HEK293 (cell line): Measurements from ENCODE around the gene TLL2.

Source experiments
- CTCF ChIA-PET: fragments of 350-600 bp; formaldehyde crosslinking; extraction: SDS; loops from one replicate; lab custom pipeline; 2021; ENCODE audit warnings: antibody characterized with exemption; lab: Yijun Ruan, JAX
- POLR2A ChIA-PET: fragments of 300-600 bp; formaldehyde crosslinking; extraction: SDS; loops from one replicate; lab custom pipeline; 2020; ENCODE audit warnings: antibody characterized with exemption, inconsistent platforms; lab: Yijun Ruan, JAX
- H3K27ac ChIP-seq: fragments of 200-500 bp; sonication (Bioruptor generic); 2 replicates; pipeline ENCODE4 v1.5.1; 2014; ENCODE audit warnings: low read depth, low read length, control low read depth, inconsistent platforms; ENCODE audit errors: extremely low read depth
- H3K36me3 ChIP-seq, 2 experiments: fragments of 200-500 bp in 1 of 2; sonication (Bioruptor generic) in 1 of 2; 1 replicate in 1 of 2; 2 replicates in 1 of 2; pipeline ENCODE4 v1.5.1; 2014 to 2017; ENCODE audit warnings: inconsistent platforms in 2 of 2, low read length in 2 of 2; ENCODE audit not compliant: control insufficient read depth in 2 of 2, insufficient read depth in 1 of 2
- H3K4me1 ChIP-seq: fragments of 200-500 bp; sonication (Bioruptor generic); 2 replicates; pipeline ENCODE4 v1.5.1; 2014; ENCODE audit warnings: mild to moderate bottlenecking, low read length, inconsistent platforms; ENCODE audit not compliant: control insufficient read depth, insufficient read depth
- H3K4me3 ChIP-seq: 2 replicates; pipeline ENCODE4 v1.5.1; 2011; ENCODE audit warnings: low read depth, mild to moderate bottlenecking, control low read depth, low read length, moderate library complexity
- H3K9me3 ChIP-seq: fragments of 200-500 bp; sonication (Bioruptor generic); 2 replicates; pipeline ENCODE4 v1.5.1; 2014; ENCODE audit warnings: low read depth, low read length, inconsistent platforms; ENCODE audit not compliant: control insufficient read depth, insufficient read depth
- GFI1B ChIP-seq: fragments of 450-650 bp; formaldehyde crosslinking; IDR thresholded peaks from 2 replicates; pipeline ENCODE4 v1.5.1; 2016; ENCODE audit warnings: missing biosample characterization, missing genetic modification characterization
- MEIS1 ChIP-seq: sonication (generic); formaldehyde crosslinking; IDR thresholded peaks from 2 replicates; pipeline ENCODE4 v1.8.1; 2022; ENCODE audit warnings: missing genetic modification reagents, mild to moderate bottlenecking, borderline replicate concordance
- RBAK ChIP-seq: fragments of 450-650 bp; formaldehyde crosslinking; IDR thresholded peaks from 2 replicates; pipeline ENCODE4 v1.5.1; 2016; ENCODE audit warnings: missing biosample characterization, missing genetic modification characterization
- SCRT1 ChIP-seq: fragments of 450-650 bp; formaldehyde crosslinking; IDR thresholded peaks from 2 replicates; pipeline ENCODE4 v1.5.1; 2016; ENCODE audit warnings: missing biosample characterization, missing genetic modification characterization, borderline replicate concordance
- ZBTB10 ChIP-seq: fragments of 450-650 bp; formaldehyde crosslinking; IDR thresholded peaks from 2 replicates; pipeline ENCODE4 v1.5.1; 2016; ENCODE audit warnings: missing biosample characterization, missing genetic modification characterization
- ZBTB7A ChIP-seq: fragments of 450-650 bp; formaldehyde crosslinking; IDR thresholded peaks from 2 replicates; pipeline ENCODE4 v1.5.1; 2016; ENCODE audit warnings: low read depth, missing biosample characterization, missing genetic modification characterization
- ZNF10 ChIP-seq: fragments of 450-650 bp; formaldehyde crosslinking; IDR thresholded peaks from 2 replicates; pipeline ENCODE4 v1.5.1; 2017; ENCODE audit warnings: missing biosample characterization, missing genetic modification characterization
- ZNF112 ChIP-seq: fragments of 450-650 bp; formaldehyde crosslinking; IDR thresholded peaks from 2 replicates; pipeline ENCODE4 v1.5.0; 2017; ENCODE audit warnings: missing biosample characterization, missing genetic modification characterization
- ZNF114 ChIP-seq: fragments of 450-650 bp; formaldehyde crosslinking; IDR thresholded peaks from 2 replicates; pipeline ENCODE4 v1.5.0; 2017; ENCODE audit warnings: missing biosample characterization, missing genetic modification characterization
- ZNF133 ChIP-seq: fragments of 450-650 bp; formaldehyde crosslinking; IDR thresholded peaks from 2 replicates; pipeline ENCODE4 v1.5.1; 2016; ENCODE audit warnings: missing biosample characterization, missing genetic modification characterization
- ZNF202 ChIP-seq: fragments of 450-650 bp; formaldehyde crosslinking; IDR thresholded peaks from 2 replicates; pipeline ENCODE4 v1.5.1; 2016; ENCODE audit warnings: missing biosample characterization, missing genetic modification characterization, borderline replicate concordance
- ZNF211 ChIP-seq: fragments of 450-650 bp; formaldehyde crosslinking; IDR thresholded peaks from 2 replicates; pipeline ENCODE4 v1.5.1; 2016; ENCODE audit warnings: low read depth, missing biosample characterization, missing genetic modification characterization
- ZNF335 ChIP-seq: fragments of 450-650 bp; formaldehyde crosslinking; conservative IDR thresholded peaks from 2 replicates; pipeline ENCODE4 v1.5.1; 2016; ENCODE audit warnings: missing biosample characterization, missing genetic modification characterization
- ZNF501 ChIP-seq: fragments of 450-650 bp; formaldehyde crosslinking; IDR thresholded peaks from 2 replicates; pipeline ENCODE4 v1.5.1; 2016; ENCODE audit warnings: missing biosample characterization, missing genetic modification characterization
- ZNF510 ChIP-seq: fragments of 450-650 bp; formaldehyde crosslinking; IDR thresholded peaks from 2 replicates; pipeline ENCODE4 v1.5.1; 2018; ENCODE audit warnings: mild to moderate bottlenecking, missing genetic modification characterization, missing biosample characterization; ENCODE audit not compliant: insufficient replicate concordance
- ZNF529 ChIP-seq: fragments of 450-650 bp; formaldehyde crosslinking; IDR thresholded peaks from 2 replicates; pipeline ENCODE4 v1.5.1; 2017; ENCODE audit warnings: missing genetic modification characterization, missing biosample characterization; ENCODE audit not compliant: insufficient replicate concordance
- ZNF555 ChIP-seq: fragments of 450-650 bp; formaldehyde crosslinking; conservative IDR thresholded peaks from 2 replicates; pipeline ENCODE4 v1.5.1; 2017; ENCODE audit warnings: missing biosample characterization, mild to moderate bottlenecking, missing genetic modification characterization, inconsistent platforms
- ZNF623 ChIP-seq: fragments of 450-650 bp; formaldehyde crosslinking; IDR thresholded peaks from 2 replicates; pipeline ENCODE4 v1.5.1; 2016; ENCODE audit warnings: missing biosample characterization, missing genetic modification characterization
- ZNF707 ChIP-seq: fragments of 450-650 bp; formaldehyde crosslinking; IDR thresholded peaks from 2 replicates; pipeline ENCODE4 v1.5.1; 2016; ENCODE audit warnings: missing biosample characterization, missing genetic modification characterization
- ZNF785 ChIP-seq: fragments of 450-650 bp; formaldehyde crosslinking; IDR thresholded peaks from 2 replicates; pipeline ENCODE4 v1.5.1; 2016; ENCODE audit warnings: missing biosample characterization, missing genetic modification characterization
- ZSCAN16 ChIP-seq: fragments of 450-650 bp; formaldehyde crosslinking; IDR thresholded peaks from 2 replicates; pipeline ENCODE4 v1.5.1; 2016; ENCODE audit warnings: missing biosample characterization, missing genetic modification characterization
- TF ChIP-seq, protein P1 (sequence below): fragments of 450-650 bp; formaldehyde crosslinking; IDR thresholded peaks from 2 replicates; pipeline ENCODE4 v1.5.1; 2017; ENCODE audit warnings: missing biosample characterization, missing genetic modification characterization
- TF ChIP-seq, protein P2 (sequence below): fragments of 450-650 bp; formaldehyde crosslinking; IDR thresholded peaks from 2 replicates; pipeline ENCODE4; 2016; ENCODE audit warnings: missing biosample characterization, missing genetic modification characterization
- TF ChIP-seq, protein P3 (sequence below): fragments of 450-650 bp; formaldehyde crosslinking; IDR thresholded peaks from 2 replicates; pipeline ENCODE4 v1.5.1; 2016; ENCODE audit warnings: missing biosample characterization, missing genetic modification characterization
- TF ChIP-seq, protein P4 (sequence below): fragments of 450-650 bp; formaldehyde crosslinking; IDR thresholded peaks from 2 replicates; pipeline ENCODE4 v1.5.1; 2016; ENCODE audit warnings: missing biosample characterization, missing genetic modification characterization
- TF ChIP-seq, protein P5 (sequence below): fragments of 450-650 bp; formaldehyde crosslinking; optimal IDR thresholded peaks from 2 replicates; pipeline ENCODE3; 2016; ENCODE audit warnings: missing biosample characterization, mild to moderate bottlenecking, missing genetic modification characterization

The TLL2 gene

DNA sequence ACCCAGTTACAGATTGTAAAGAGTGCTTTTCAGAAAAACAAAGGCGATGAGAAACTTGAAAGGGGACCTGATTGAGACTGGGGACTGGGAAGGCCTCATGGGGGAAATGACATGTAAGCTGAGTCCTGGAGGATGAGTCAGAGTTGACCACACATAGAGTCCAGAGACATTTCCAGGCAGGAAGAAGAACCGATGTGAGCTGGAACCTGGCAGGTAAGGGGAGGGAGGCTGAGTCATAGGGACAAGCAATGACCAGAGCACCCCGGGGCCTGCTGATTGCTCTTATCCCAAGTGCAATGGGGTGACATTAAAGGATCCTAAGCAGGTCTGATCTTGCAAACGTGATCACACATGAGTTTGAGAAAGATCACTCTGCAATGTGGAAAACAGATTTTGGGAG lies 11.7 kb downstream of the TLL2 start:
- POLR2A ChIA-PET: no interaction called here
- H3K27ac ChIP-seq: no peak overlapping the region

GRCh38 chr10:96500519-96500918 lies 13.2 kb downstream of the TLL2 start:
- Histone ChIP-seq H3K27ac (no peak overlapping the region), H3K4me1 (no peaks in the 10 kb centered on the region), H3K36me3 (no peaks in the 10 kb centered on the region), H3K9me3 (no peaks in the 10 kb centered on the region), H3K4me3 (no peak overlapping the region)
- ChIA-PET POLR2A (no interaction called here), CTCF (interaction anchor here (0.6 to 3.5 kb wide), 3 partner anchors 10 to 670 kb away, joined by 3 to 20 read pairs (median 19); partner anchors contain the start of gene TLL2)
- TF ChIP-seq ZNF133 (tag by site-specific recombination) (no peak), MEIS1 (CRISPR knock-in tag) (no peak), ZNF707 (tag by site-specific recombination) (no peak), ZNF555 (tag by site-specific recombination) (no peak)
- TF ChIP-seq, protein P1, sequence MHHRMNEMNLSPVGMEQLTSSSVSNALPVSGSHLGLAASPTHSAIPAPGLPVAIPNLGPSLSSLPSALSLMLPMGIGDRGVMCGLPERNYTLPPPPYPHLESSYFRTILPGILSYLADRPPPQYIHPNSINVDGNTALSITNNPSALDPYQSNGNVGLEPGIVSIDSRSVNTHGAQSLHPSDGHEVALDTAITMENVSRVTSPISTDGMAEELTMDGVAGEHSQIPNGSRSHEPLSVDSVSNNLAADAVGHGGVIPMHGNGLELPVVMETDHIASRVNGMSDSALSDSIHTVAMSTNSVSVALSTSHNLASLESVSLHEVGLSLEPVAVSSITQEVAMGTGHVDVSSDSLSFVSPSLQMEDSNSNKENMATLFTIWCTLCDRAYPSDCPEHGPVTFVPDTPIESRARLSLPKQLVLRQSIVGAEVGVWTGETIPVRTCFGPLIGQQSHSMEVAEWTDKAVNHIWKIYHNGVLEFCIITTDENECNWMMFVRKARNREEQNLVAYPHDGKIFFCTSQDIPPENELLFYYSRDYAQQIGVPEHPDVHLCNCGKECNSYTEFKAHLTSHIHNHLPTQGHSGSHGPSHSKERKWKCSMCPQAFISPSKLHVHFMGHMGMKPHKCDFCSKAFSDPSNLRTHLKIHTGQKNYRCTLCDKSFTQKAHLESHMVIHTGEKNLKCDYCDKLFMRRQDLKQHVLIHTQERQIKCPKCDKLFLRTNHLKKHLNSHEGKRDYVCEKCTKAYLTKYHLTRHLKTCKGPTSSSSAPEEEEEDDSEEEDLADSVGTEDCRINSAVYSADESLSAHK (tag by site-specific recombination): no peak
- TF ChIP-seq, protein P2, sequence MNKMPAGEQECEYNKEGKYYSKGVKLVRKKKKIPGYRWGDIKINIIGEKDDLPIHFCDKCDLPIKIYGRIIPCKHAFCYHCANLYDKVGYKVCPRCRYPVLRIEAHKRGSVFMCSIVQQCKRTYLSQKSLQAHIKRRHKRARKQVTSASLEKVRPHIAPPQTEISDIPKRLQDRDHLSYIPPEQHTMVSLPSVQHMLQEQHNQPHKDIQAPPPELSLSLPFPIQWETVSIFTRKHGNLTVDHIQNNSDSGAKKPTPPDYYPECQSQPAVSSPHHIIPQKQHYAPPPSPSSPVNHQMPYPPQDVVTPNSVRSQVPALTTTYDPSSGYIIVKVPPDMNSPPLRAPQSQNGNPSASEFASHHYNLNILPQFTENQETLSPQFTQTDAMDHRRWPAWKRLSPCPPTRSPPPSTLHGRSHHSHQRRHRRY (tag by site-specific recombination): no peak

More for the DNA sequence above, 11.7 kb downstream of the TLL2 start:
- no peak overlapping the region for H3K4me3 ChIP-seq
- H3K36me3 ChIP-seq: no peaks in the 10 kb centered on the region
- H3K9me3 ChIP-seq: no peaks in the 10 kb centered on the region
- CTCF ChIA-PET: interaction anchor here (1.0 to 3.5 kb wide), 6 partner anchors 8 to 131 kb away, joined by 3 to 20 read pairs (median 4); partner anchors contain the start of gene TLL2
- H3K4me1 ChIP-seq: no peaks in the 10 kb centered on the region
- no peak for TF ChIP-seq ZNF114
- TF ChIP-seq GFI1B (tag by site-specific recombination): no peak
- no peak for TF ChIP-seq ZSCAN16 (tag by site-specific recombination)
- no peak for TF ChIP-seq ZNF510 (tag by site-specific recombination)
- TF ChIP-seq ZNF112: no peak
- no peak for TF ChIP-seq ZBTB7A (tag by site-specific recombination)
- no peak for TF ChIP-seq ZNF529 (tag by site-specific recombination)
- no peak for TF ChIP-seq ZNF623 (tag by site-specific recombination)
- no peak for TF ChIP-seq ZNF501 (tag by site-specific recombination)
- TF ChIP-seq, protein P3, sequence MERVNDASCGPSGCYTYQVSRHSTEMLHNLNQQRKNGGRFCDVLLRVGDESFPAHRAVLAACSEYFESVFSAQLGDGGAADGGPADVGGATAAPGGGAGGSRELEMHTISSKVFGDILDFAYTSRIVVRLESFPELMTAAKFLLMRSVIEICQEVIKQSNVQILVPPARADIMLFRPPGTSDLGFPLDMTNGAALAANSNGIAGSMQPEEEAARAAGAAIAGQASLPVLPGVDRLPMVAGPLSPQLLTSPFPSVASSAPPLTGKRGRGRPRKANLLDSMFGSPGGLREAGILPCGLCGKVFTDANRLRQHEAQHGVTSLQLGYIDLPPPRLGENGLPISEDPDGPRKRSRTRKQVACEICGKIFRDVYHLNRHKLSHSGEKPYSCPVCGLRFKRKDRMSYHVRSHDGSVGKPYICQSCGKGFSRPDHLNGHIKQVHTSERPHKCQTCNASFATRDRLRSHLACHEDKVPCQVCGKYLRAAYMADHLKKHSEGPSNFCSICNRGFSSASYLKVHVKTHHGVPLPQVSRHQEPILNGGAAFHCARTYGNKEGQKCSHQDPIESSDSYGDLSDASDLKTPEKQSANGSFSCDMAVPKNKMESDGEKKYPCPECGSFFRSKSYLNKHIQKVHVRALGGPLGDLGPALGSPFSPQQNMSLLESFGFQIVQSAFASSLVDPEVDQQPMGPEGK (tag by site-specific recombination): no peak
- TF ChIP-seq RBAK: no peak
- TF ChIP-seq ZBTB10 (tag by site-specific recombination): no peak
- TF ChIP-seq, protein P4, sequence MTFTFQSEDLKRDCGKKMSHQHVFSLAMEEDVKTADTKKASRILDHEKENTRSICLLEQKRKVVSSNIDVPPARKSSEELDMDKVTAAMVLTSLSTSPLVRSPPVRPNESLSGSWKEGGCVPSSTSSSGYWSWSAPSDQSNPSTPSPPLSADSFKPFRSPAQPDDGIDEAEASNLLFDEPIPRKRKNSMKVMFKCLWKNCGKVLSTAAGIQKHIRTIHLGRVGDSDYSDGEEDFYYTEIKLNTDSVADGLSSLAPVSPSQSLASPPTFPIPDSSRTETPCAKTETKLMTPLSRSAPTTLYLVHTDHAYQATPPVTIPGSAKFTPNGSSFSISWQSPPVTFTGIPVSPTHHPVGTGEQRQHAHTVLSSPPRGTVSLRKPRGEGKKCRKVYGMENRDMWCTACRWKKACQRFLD (tag by site-specific recombination): no peak
- no peak for TF ChIP-seq ZNF10 (tag by site-specific recombination)
- no peak for TF ChIP-seq ZNF335 (tag by site-specific recombination)
- no peak for TF ChIP-seq ZNF785 (tag by site-specific recombination)
- TF ChIP-seq, protein P5, sequence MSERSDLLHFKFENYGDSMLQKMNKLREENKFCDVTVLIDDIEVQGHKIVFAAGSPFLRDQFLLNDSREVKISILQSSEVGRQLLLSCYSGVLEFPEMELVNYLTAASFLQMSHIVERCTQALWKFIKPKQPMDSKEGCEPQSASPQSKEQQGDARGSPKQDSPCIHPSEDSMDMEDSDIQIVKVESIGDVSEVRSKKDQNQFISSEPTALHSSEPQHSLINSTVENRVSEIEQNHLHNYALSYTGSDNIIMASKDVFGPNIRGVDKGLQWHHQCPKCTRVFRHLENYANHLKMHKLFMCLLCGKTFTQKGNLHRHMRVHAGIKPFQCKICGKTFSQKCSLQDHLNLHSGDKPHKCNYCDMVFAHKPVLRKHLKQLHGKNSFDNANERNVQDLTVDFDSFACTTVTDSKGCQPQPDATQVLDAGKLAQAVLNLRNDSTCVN: no peak
- TF ChIP-seq SCRT1 (tag by site-specific recombination): no peak
- TF ChIP-seq ZNF202 (tag by site-specific recombination): no peak
- no peak for TF ChIP-seq ZNF211
